Muscle of leg (tissue), 11 donors: ENCODE data around the gene SNX8. TPM values are rescaled to one million over a fixed set of nuclear protein-coding genes. Genes with fewer than 3 reads are reported as not detected.
A peak's percentile ranks its signal among the peaks of the same experiment; 100 is the strongest.

Experiments
- DNase-seq: peaks from one replicate; pipeline ENCODE4 v3.0.0; 2013
- H3K27ac ChIP-seq: one replicate; pipeline ENCODE4 v1.5.1; 2013; ENCODE audit warnings: mild to moderate bottlenecking, low read length, control low read depth
- H3K27me3 ChIP-seq: one replicate; pipeline ENCODE4 v1.6.1; 2013; ENCODE audit warnings: low read length; ENCODE audit not compliant: control insufficient read depth, insufficient read depth
- H3K36me3 ChIP-seq: one replicate; pipeline ENCODE4 v1.6.1; 2013; ENCODE audit warnings: low read length; ENCODE audit not compliant: control insufficient read depth, insufficient read depth
- H3K4me1 ChIP-seq: one replicate; pipeline ENCODE4 v1.6.1; 2013; ENCODE audit warnings: low read length; ENCODE audit not compliant: control insufficient read depth, insufficient read depth
- H3K4me3 ChIP-seq: one replicate; pipeline ENCODE4 v1.5.1; 2013; ENCODE audit warnings: low read length, control low read depth
- H3K9me3 ChIP-seq: replicated peaks from 2 replicates; pipeline ENCODE4 v1.6.1; 2013; ENCODE audit warnings: low read depth, low read length; ENCODE audit not compliant: control insufficient read depth
- whole genome bisulfite sequencing: methylation state at CpG from one replicate; pipeline ENCODE4 v1.1.5; 2013; ENCODE audit warnings: missing lambda C conversion rate; ENCODE audit not compliant: insufficient coverage; 5-methylcytosine and 5-hydroxymethylcytosine counted together
- polyA plus RNA-seq, 8 donors: library from polyadenylated mRNA; unstranded; fragments of 120-200 nt; gene quantifications; one replicate each; pipeline versions ENCODE4 v1.2.1 to v1.2.3, GENCODE V29; 2013; ENCODE audit warnings: inconsistent platforms in 1 of 8, low replicate concordance in 1 of 8; ENCODE audit not compliant: insufficient read length in 8 of 8, insufficient read depth in 1 of 8
- total RNA-seq: library from RNA; stranded (reverse); fragments of 120-200 nt; gene quantifications from one replicate; pipeline ENCODE4 v1.2.4, GENCODE V29; 2013

SNX8 gene
- total and polyA plus RNA-seq, 9 donors: 12.1 to 29.3 (median 23.9) TPM

DNA sequence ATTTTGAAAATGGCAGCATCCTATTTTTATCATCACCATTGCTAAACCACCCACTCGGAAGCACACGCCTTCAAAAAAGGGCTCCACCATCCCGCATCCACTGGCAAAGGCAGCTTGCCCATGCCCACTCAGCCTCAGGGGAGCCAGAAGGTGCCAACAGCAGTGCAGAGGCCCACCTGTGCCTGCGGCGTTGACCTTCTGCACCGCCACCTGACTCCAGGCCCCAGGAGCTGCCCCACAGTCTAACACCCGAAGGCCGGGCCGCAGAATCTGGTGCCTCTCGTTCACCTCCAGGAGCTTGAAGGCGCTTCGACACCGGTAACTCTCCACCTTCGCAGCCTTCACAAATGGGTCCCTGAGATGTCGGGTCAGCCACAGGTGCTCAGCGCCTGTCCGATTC, 75.0 kb downstream of the SNX8 start:
- H3K4me1 ChIP-seq: peaks cover 20% of the 10 kb centered on the region
- H3K36me3 ChIP-seq: peaks cover 49% of the 10 kb centered on the region
- no peak overlapping the region for H3K4me3 ChIP-seq
- H3K27me3 ChIP-seq: no peaks in the 10 kb centered on the region
- H3K27ac ChIP-seq: no peak overlapping the region
- DNase-seq: no peak
- WGBS: 97% methylated on average over 16 of the region's 17 CpGs
- no peaks in the 10 kb centered on the region for H3K9me3 ChIP-seq

DNA sequence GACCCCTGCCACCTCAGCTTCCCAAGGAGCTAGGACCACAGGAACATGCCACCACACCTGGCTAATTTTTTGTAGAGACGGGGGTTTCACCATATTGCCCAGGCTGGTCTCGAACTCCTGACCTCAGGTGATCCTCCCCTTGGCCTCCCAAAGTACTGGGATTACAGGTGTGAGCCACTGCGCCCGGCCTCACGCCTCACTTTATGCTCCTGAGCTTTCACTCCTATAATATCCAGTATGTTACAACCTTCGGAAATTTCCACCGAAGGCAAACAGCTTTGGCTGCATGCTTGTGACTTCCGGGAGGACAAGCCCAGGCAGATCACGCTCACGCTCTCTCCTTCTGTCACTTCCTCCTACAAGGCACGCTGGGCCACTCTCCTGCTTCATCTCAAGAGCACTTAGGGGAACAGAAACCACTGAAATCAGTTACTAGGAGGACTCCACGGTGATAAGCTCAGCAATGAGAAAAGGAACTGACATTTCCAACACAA, 77.1 kb downstream of the SNX8 start:
- peak; percentile 82 for DNase-seq
- H3K27me3 ChIP-seq: no peaks in the 10 kb centered on the region
- 78% methylated on average over 8 of the region's 12 CpGs for WGBS
- no peaks in the 10 kb centered on the region for H3K9me3 ChIP-seq
- H3K27ac ChIP-seq: peak overlapping the region; percentile 51
- peaks cover 51% of the 10 kb centered on the region for H3K36me3 ChIP-seq
- no peak overlapping the region for H3K4me3 ChIP-seq
- H3K4me1 ChIP-seq: peaks cover 16% of the 10 kb centered on the region

DNA sequence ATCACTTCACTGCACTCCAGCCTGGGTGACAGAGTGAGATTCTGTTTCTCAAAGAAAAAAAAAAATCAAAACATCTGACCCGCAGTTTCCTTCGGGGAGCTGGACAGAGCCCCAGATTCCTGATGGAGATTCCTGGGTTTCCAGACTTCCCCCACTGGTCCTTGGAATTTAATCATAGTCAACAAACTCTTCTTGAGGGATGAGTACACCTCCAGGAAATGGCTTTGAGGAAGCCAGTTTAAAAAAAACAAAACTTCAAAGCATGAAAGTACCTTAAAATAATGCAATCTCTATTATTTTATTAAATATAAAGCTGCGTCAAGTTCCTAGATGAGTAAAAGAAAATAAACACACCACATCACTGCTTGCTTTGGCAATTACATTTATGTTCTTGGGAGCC, 80.3 kb downstream of the SNX8 start:
- Histone ChIP-seq H3K9me3 (no peaks in the 10 kb centered on the region), H3K36me3 (peaks cover 53% of the 10 kb centered on the region), H3K4me3 (no peak overlapping the region), H3K27me3 (no peaks in the 10 kb centered on the region), H3K27ac (no peak overlapping the region), H3K4me1 (peaks cover 18% of the 10 kb centered on the region)
- WGBS: no CpG with 5 or more reads among the region's 3 CpGs
- no peak for DNase-seq

GRCh38 chr7:2232766-2233520, 81.3 kb downstream of the SNX8 start, which contains the start of gene MAD1L1:
MAD1L1 (minus strand) TSS chr7:2232945; CDS start chr7:2230133, 2,812 bp downstream.
- 0% methylated on average over 61 of the region's 63 CpGs for WGBS

GRCh38 chr7:2231992-2232765, 82.1 kb downstream of the SNX8 start:
- no peak overlapping the region for H3K27ac ChIP-seq
- peaks cover 52% of the 10 kb centered on the region for H3K36me3 ChIP-seq
- under 1% methylated on average over 40 of the region's 46 CpGs for WGBS
- H3K4me1 ChIP-seq: peaks cover 18% of the 10 kb centered on the region
- DNase-seq: peak; percentile 38
- no peaks in the 10 kb centered on the region for H3K9me3 ChIP-seq
- peak overlapping the region; percentile 84 for H3K4me3 ChIP-seq
- no peaks in the 10 kb centered on the region for H3K27me3 ChIP-seq

More at GRCh38 chr7:2232766-2233520, 81.3 kb downstream of the SNX8 start, which contains the start of gene MAD1L1:
- no peaks in the 10 kb centered on the region for H3K9me3 ChIP-seq
- peaks cover 18% of the 10 kb centered on the region for H3K4me1 ChIP-seq
- H3K4me3 ChIP-seq: peak within 1 kb of the TSS; percentile 84
- peaks cover 51% of the 10 kb centered on the region for H3K36me3 ChIP-seq
- peak; percentile 96 for DNase-seq
- peak within 1 kb of the TSS; percentile 2 for H3K27ac ChIP-seq
- H3K27me3 ChIP-seq: no peaks in the 10 kb centered on the region

GRCh38 chr7:2230882-2231281, 83.4 kb downstream of the SNX8 start:
- Histone ChIP-seq H3K4me1 (peaks cover 18% of the 10 kb centered on the region), H3K9me3 (peaks cover 2% of the 10 kb centered on the region), H3K36me3 (peaks cover 54% of the 10 kb centered on the region), H3K27me3 (no peaks in the 10 kb centered on the region), H3K4me3 (no peak overlapping the region), H3K27ac (no peak overlapping the region)
- DNase-seq: no peak
- WGBS: no CpG with 5 or more reads among the region's 9 CpGs

DNA sequence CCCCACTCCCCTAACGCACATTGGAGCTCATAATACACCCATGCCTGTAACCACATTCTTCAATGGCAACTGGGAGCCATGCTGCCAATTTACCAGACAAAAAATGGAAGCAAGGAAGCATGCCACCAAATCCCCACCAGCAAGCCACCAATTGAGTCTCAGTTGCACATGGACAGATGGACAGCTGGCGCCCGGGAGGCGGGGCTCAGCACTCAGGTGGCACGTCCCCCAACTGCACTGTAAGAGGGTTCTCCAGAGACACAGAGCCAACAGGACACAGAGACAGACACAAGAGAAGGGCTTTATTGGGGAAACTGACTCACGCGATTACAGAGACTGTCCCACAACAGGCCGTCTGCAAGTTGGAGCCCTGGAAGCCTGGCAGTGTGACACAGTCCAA, 84.0 kb downstream of the SNX8 start:
- peaks cover 2% of the 10 kb centered on the region for H3K9me3 ChIP-seq
- H3K4me3 ChIP-seq: no peak overlapping the region
- DNase-seq: no peak
- H3K36me3 ChIP-seq: peaks cover 59% of the 10 kb centered on the region
- peaks cover 19% of the 10 kb centered on the region for H3K4me1 ChIP-seq
- no peaks in the 10 kb centered on the region for H3K27me3 ChIP-seq
- WGBS: 90% methylated on average over 7 of the region's 8 CpGs
- H3K27ac ChIP-seq: no peak overlapping the region

DNA sequence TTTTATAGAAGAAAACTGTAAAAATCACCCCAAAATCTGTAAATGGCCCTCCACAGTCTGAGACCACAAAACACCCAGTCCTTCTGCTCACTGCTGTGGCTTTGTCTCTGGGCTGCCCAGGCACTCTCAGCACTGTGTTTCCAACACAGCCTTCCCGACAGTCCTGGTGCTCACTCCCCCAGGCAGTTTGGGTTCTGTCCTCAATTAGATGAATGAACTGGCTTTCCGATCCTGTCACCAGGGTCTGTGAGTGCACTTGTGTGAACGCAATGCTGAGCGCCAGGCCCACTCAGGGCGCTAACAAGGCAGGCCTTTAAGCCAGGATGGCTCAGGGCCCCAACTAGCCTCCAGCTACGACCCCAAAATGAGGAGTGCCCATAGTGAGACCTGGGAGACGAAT, 84.8 kb downstream of the SNX8 start:
- peaks cover 21% of the 10 kb centered on the region for H3K4me1 ChIP-seq

GRCh38 chr7:2228921-2229320, 85.3 kb downstream of the SNX8 start:
- Histone ChIP-seq H3K36me3 (peaks cover 61% of the 10 kb centered on the region), H3K27ac (no peak overlapping the region), H3K27me3 (no peaks in the 10 kb centered on the region), H3K4me3 (no peak overlapping the region), H3K9me3 (peaks cover 2% of the 10 kb centered on the region), H3K4me1 (peaks cover 25% of the 10 kb centered on the region)
- 90% methylated on average over 5 of the region's 8 CpGs for WGBS
- DNase-seq: no peak

More for the DNA sequence above, 84.8 kb downstream of the SNX8 start:
- Histone ChIP-seq H3K9me3 (peaks cover 2% of the 10 kb centered on the region), H3K27ac (no peak overlapping the region), H3K27me3 (no peaks in the 10 kb centered on the region), H3K36me3 (peaks cover 59% of the 10 kb centered on the region), H3K4me3 (no peak overlapping the region)
- DNase-seq: no peak
- 92% methylated on average over 7 of the region's 7 CpGs for WGBS

DNA sequence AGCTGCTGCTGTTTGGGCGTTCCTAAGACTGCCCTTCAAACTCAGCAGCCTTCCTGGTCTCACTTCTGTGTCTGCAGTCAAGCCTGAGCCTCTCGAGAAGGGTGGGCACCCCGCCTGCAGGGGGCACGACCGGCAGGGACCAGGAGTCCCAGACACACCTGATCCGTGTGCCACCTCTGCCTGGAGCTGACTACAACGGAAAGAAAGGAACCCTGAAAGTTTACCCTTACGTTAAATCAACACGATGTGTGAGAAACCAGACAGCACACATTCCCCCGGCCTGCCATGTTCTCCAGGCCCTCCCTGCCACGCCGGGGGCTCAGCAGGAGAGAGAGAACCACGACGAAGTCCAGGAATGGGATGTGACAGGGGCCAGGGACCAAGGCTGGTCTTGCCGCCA, 86.5 kb downstream of the SNX8 start:
- Histone ChIP-seq H3K4me3 (no peak overlapping the region), H3K36me3 (peaks cover 73% of the 10 kb centered on the region), H3K27me3 (no peaks in the 10 kb centered on the region), H3K27ac (no peak overlapping the region), H3K4me1 (peaks cover 19% of the 10 kb centered on the region), H3K9me3 (peaks cover 2% of the 10 kb centered on the region)
- DNase-seq: no peak
- WGBS: 86% methylated on average over 15 of the region's 15 CpGs
